Putamen (tissue), 1 donor: ENCODE measurements around the gene DGCR6.
"Not testable (repeated sequence)": the region's sequence is repeated elsewhere in the genome, so short reads cannot be mapped to it uniquely, and the experiment has no call there.

Source experiments
- DNase-seq: peaks from one replicate; pipeline ENCODE4 v3.0.0-alpha.2; 2016; ENCODE audit warnings: low spot score

DGCR6 gene

GRCh38 chr22:18931905-18932652 is 26.0 kb downstream of the DGCR6 start:
- DNase-seq: no peak

- no peak for DNase-seq
Observed at GRCh38 chr22:18933914-18934313, 27.8 kb downstream of the DGCR6 start.

- not testable (repeated sequence) for DNase-seq
Observed at GRCh38 chr22:18934688-18935087, 28.6 kb downstream of the DGCR6 start.

- no peak for DNase-seq
Observed at GRCh38 chr22:18935889-18936529, 29.9 kb downstream of the DGCR6 start, which contains the start of gene PRODH. TSS of gene PRODH (minus strand) at chr22:18936293. CDS start at chr22:18936287, 6 bp downstream.

- DNase-seq: not testable (repeated sequence)
Observed at GRCh38 chr22:18938691-18939090, 32.6 kb downstream of the DGCR6 start.

GRCh38 chr22:18947105-18947504 is 41.0 kb downstream of the DGCR6 start:
- DNase-seq: not testable (repeated sequence)

GRCh38 chr22:18947905-18948304 is 41.8 kb downstream of the DGCR6 start:
- no peak for DNase-seq

- DNase-seq: no peak
Observed at GRCh38 chr22:18950141-18950540, 44.0 kb downstream of the DGCR6 start.

GRCh38 chr22:18952022-18952421 is 45.9 kb downstream of the DGCR6 start:
- no peak for DNase-seq

GRCh38 chr22:18953128-18953527 is 47.0 kb downstream of the DGCR6 start:
- DNase-seq: not testable (repeated sequence)

- DNase-seq: not testable (repeated sequence)
Observed at GRCh38 chr22:18954303-18954989, 48.3 kb downstream of the DGCR6 start.

GRCh38 chr22:18954990-18955571 is 49.0 kb downstream of the DGCR6 start:
- no peak for DNase-seq

GRCh38 chr22:18955696-18956095 is 49.6 kb downstream of the DGCR6 start:
- DNase-seq: no peak

- DNase-seq: not testable (repeated sequence)
Observed at GRCh38 chr22:18956121-18956895, 50.2 kb downstream of the DGCR6 start.

- DNase-seq: not testable (repeated sequence)
Observed at GRCh38 chr22:18956956-18957355, 50.8 kb downstream of the DGCR6 start.

- DNase-seq: not testable (repeated sequence)
Observed at GRCh38 chr22:18957621-18958320, 51.7 kb downstream of the DGCR6 start.

- not testable (repeated sequence) for DNase-seq
Observed at GRCh38 chr22:18958321-18958705, 52.2 kb downstream of the DGCR6 start.

GRCh38 chr22:18958738-18959137 is 52.6 kb downstream of the DGCR6 start:
- not testable (repeated sequence) for DNase-seq

GRCh38 chr22:18959266-18959665 is 53.1 kb downstream of the DGCR6 start:
- DNase-seq: not testable (repeated sequence)

GRCh38 chr22:18959741-18960140 is 53.6 kb downstream of the DGCR6 start:
- DNase-seq: not testable (repeated sequence)
